Stimulated activated CD8-positive, alpha-beta memory T cell treated with anti-CD3 and anti-CD28 coated beads, Interleukin-4, amount 100 ng/mL, for 48 hours (primary cell): ENCODE measurements around the gene C6orf132.
"Not testable (repeated sequence)": the region's sequence is repeated elsewhere in the genome, so short reads cannot be mapped to it uniquely, and the experiment has no call there.

Source experiments
- DNase-seq: peaks from one replicate; pipeline ENCODE4 v3.0.0-alpha.2; 2020

C6orf132 gene, protein sequence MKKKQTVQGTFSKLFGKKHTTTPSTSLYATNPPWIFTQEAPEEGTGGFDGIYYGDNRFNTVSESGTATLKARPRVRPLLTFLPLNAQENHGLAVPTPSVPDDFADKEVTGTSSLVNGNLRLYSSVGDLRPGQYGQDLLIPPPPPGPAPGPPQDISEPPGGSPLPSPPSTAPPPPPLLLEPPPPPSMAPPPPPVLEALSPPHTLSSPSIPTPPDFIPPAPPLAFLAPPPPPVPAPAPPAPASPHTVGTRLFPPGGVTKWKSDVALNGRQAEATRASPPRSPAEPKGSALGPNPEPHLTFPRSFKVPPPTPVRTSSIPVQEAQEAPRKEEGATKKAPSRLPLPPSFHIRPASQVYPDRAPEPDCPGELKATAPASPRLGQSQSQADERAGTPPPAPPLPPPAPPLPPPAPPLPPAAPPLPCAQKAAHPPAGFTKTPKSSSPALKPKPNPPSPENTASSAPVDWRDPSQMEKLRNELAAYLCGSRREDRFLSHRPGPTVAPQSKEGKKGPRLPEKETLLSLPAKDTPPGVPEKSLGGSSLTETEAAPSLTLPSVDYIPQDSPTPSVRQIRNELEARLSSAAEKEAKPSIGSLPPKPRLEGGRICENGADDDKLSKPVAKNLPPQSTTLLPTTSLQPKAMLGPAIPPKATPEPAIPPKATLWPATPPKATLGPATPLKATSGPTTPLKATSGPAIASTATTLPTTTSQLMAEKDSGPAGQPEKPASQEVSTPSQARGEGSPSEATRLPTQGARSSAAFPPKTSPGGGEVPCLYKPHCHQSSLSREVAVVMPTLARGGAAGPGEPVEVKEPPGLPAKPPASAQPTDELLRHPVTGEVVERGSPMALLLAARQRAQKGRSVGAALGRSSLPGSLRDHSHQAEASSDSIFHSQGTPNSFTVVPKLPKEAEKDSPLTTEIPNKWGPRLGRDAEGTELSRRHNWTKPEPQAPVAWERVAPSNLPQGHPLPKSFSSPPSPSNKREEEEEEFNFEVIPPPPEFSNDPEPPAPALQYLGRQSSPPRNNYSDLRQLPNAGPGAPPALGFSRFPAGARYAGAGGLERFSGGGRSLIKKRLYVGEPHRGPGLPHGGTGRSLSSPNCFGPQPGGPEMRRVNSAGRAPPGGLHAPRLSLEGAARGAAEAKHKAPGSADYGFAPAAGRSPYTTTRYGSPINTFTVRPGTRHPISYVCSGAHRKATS

DNA sequence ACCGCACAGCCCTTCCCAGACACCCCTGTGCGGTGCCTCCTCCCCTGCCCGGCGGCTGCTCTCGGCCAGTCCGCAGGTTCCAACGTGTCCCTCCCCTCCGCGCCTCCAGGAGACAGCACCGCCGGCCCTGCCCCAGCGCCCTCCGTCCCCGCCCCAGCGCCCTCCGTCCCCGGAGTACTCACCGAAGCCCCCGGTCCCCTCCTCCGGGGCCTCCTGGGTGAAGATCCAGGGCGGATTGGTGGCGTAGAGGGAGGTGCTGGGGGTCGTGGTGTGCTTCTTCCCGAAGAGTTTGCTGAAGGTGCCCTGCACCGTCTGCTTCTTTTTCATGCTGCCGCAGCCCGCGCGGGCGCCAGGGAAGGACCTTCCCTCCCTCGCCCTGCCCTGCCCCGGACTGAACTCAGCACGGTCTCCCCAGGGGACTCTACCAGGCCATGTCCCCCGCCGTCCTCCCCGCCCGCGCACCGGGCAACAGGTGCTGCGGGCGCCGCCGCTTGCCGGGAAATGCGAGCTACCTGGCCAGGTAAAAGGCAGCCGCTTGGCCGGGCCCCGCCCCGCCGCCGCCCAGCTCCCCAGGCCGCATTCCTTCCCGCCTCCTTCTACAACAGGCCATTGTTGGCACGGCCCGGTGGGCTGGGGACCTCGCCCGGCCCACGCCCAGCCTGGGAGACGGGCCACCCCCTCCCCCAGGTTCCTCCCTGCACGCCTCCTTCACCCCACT is at the start of gene C6orf132:
TSS of gene C6orf132 (minus strand) at position 503 of the 718 bp plus-strand sequence. CDS start at position 327, 176 bp downstream.
- no peak for DNase-seq

DNA sequence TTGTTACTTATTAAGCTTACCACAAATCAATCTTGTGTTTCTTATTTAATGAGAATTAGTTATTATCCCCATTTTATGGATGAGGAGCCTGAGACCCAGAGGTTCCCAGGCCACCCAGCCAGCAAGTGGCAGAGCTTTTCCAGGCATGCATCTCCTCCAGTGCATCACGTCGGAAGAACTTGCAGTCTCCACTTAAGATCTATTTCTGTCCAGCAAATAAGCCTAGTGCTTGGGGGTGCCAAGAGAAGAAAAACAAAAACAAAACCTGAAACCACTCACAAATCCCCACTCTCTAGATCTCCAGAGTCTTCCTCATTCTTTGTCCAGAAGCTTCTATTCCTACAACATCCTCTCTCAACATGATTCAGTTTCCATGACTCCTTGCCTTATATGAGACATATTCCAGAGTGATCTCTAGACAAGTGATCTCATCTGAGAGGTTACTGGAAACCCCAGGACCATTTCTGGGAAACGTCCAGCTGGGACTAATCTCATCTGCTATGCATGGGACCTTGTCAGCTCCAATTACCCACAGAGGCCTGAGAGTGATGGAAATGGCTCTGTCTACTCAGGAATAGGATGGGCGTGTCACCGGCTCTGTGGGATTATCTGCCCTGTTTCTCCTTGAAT is 48.2 kb upstream of the C6orf132 start:
- DNase-seq: no peak

DNA sequence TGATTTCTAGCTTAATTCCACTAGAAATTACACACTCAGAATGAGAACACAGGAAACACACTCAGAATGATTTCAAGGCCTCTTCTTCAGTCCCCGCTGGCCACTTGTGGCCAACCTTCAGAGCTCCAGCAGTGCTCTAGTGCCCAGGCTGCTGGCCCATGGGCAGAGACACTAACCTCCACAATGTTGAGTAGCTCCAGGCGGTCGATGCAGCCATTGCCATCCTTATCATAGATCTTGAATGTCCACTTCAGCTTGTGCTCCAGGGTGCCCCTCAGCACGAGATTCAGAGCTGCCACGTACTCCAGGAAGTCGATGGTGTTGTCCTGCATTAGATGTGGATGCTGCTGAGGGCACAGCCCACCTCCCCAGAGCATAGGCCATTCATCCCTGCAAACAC is 46.0 kb upstream of the C6orf132 start:
- no peak for DNase-seq

DNA sequence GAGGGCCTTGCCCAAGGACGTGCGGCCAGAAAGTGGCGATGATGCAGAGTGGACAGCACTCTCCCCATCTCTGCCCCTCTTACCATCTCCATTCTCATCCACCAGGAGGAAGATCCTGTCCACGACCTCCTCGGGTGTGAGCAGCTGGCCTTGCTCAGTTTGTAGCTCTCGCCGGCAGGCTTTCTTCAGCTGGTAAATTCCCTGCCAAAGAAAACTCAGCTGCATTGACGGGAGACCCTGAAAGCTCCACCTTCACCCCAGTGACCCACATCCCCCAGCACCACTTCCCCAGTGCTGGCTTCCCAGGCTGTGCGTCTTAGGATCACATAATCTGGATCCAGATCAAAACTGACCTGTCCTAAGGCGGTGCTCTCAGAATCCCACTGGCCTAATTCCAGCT is 43.2 kb upstream of the C6orf132 start:
- DNase-seq: no peak

DNA sequence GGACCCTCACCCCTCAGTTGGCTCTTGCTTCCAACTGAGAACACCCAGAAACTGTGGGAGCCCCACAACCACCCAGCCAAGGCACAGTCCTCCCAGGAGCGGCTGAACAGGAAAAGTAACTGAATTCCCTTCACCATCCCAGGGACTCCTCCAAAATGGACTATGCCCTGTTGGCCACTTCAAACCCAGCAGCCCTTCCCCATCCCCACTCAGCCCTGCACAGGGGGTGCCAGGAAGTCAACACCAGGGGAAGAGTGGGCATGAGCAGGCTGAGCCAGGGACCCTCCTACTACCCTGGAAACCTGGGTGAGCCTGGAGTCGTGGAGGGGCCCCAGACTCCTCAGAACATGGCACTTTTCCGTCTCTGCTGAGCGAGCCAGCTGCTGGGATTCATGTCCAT is 42.1 kb upstream of the C6orf132 start:
- no peak for DNase-seq

DNA sequence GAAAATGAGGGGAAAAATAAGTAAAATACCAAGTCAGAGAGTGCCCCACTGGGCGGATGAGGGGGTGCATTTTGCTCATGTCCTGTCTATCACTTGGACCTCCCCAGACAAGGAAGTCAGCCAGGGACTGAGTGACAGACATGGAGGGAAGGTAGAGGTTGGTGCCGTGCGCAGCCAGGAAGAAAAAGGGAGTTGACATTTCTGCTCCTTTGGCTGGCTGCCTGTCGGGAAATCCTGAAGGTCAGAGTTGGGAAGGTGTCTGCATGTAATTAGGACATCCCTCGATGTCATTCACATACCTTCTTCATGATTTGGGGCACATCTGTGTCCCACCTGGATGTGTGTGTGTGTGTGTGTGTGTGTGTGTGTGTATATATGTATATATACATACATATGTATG is 39.7 kb upstream of the C6orf132 start:
- DNase-seq: no peak

DNA sequence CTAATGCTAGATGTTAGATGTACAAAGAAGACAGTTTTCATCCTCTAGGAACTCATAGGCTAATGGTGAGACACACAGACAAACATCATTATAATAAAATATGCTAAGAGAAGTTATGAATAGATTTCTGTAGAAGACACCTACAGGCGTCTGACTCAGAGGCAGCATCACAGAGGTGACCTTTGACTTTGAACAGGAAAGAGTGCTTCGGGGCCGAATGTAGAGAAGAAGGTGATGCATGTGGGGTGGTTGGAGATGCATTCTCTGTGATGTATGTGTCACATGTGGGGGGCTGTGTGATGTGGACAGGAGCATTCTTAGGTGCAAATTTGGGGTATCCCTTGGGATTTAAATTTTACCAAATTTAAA is 37.5 kb upstream of the C6orf132 start:
- DNase-seq: peak; percentile 53

DNA sequence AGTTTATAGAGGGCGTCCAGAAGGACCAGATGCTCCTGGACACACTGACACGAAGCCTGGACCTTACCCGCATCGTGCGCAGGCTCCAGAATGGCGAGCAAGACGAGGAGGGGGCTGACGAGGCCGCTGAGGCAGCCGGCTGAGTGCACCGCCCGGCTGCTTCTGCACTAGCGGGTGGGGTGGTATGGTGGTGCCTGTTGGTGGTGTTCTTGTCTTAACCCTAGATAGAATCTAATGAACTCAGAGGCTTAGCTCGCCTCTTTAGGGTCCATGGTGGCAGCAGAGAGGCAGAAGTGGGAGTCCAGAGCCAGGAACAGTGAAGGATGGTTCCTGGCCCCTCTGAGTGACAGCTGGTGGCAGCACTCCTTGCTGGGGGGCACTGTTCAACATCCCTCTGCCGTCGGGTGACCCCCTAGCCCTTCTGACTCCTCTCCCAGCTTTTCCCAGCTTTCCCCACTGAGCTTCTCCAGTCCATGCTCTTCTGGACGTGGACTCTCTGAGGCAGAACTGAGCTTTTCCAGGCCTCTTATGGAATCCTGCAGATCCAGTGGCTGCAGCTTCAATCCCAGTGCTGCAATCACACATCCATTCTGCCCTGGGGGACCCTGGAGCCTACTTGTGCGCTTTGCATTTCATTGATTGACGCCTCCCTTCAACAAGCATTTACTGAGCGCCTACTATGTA is 37.0 kb upstream of the C6orf132 start:
- no peak for DNase-seq

DNA sequence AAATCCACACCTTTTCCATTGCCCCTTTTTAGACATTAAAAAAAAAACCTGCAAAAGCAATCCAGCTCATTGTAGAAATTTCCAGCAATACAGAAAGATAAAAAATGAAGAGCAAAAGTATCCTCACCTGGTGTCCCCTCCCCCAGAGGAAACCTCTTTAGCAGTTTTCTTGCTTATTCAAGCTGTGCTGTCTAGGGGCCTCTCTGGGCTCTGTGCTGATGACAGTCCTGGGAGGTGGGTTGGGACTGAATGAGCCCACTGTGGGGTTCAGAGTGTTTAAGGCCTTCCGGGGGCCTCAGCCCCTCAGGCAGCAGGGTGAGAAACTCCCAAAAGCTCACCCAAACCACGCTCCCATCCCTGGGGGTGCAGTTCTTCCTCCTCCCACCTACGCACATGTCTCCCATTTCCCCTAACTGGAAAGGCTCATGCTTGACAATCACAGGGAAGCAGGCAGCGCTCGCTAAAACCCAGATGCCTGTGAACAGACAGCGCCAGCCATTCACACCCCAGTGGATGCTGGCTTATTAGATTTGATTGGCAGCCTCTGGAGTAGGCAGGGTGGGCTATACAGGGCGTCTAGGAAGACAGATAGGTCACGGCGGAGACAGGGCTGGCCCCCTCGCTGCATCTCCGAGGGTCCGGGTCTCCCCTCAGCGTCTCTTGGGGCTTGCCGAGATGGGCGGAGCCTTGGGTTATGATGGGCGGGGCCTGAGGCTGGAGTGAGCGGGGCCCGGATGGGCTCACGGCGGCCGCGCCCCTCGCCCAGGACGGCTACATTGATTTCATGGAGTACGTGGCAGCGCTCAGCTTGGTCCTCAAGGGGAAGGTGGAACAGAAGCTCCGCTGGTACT is 35.3 kb upstream of the C6orf132 start:
- DNase-seq: peak; percentile 53

DNA sequence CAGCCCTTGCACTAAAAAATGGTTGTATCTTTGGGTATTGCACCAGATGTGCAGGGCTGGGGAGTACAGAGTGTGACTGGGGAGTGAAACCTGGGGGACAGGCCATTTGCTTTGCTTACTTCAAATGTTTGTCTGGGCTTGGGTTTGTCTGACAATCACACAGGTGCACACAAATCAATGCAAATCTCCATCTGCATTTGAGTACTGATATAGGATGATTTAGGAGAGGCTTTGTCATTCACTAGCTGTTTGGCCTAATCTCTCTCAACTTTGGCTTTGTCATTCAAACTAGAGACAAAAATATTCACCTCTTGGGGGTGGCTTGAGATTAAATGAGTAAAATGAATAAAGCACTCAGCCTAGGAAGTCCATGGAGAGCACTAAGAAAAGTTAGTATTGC is 34.6 kb upstream of the C6orf132 start:
- DNase-seq: no peak

DNA sequence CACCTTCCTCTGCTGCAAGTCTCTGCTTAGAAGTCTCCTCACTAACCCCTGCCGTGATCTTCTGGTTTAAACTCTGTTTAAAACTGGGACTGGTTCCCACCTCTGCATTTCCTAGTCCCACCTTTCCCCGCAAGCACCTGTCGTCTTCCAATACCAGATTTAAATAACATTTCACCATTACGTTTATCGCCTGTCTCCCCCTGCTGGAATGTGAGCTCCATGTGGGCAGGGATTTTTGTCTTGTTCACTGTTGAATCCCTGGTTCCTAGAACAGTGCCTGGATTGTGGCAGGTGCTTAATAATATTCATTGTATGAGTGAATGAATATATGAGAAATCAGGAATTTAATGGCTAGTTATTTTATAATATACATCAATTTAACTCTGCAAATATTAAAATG is 33.4 kb upstream of the C6orf132 start:
- DNase-seq: no peak

DNA sequence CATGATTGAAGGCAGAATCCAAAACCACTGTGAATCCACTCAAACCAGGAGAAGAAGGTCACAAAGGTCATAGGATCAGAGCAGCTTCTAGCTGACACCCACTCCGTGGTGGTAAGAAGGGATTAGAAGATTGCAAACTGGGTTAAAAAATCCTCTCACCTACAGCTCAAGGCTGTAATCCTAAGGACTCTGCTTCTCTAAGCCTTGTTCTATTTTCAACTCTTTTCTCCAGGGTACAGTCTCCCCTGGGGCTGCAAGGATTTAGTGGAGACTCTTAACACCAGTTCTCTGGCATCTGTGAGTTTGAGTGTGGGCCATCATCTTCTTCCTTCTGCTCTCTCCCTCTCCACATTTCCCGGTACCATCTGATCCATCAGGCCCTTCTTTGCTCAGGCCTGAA is 30.7 kb upstream of the C6orf132 start, which contains the start of gene GUCA1A:
TSS of gene GUCA1A (plus strand) at position 264 of the 400 bp plus-strand sequence. CDS start 250 bp downstream, outside the sequence.
- no peak for DNase-seq

DNA sequence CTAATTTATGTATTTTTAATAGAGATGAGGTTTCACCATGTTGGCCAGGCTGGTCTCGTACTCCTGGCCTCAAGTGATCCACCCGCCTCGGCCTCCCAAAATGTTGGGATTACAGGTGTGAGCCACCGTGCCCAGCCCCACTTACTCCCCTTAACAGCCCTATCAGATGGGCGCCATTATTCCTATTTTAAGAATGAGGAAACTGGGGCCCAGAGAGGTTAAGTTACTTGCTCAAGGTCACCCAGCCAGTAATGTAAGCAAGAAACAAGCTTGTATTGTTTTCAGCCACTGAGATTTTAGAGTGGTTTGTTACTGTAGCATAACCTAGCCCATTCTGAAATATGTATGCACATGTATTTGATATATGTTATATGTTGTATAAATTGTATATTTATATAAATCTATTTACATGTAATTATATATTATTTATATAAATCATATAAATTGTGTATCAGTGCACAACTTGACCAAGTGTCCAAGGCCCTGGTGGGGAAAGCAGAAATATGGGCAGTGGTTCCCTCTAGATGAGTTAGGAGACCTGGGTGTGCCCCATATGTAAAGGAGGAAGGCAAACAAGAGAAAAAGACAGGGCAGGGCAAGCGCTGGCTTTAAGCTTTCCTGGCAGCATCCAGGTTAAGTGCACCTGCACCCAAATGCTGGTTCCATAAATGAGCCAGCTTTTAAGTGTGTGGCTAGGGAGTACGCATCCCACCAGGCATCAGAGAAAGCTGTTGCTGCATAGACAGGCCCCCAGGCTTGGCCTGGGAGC is 29.6 kb upstream of the C6orf132 start:
- no peak for DNase-seq

DNA sequence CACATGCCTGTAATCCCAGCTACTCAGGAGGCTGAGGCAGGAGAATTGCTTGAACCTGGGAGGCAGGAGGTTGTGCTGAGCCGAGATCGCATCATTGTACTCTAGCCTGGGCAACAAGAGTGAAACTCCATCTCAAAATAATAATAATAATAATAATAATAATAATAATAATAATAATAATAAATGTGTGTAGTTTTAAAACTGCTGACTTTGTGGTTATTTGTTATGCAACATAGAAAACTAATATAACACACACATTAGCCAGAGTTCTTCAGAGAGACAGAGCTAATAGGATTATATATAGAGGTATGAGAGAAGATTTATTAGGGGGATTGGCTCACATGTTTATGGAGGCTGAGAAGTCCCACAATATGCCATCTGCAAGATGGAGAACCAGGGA is 27.4 kb upstream of the C6orf132 start:
- DNase-seq: not testable (repeated sequence)

DNA sequence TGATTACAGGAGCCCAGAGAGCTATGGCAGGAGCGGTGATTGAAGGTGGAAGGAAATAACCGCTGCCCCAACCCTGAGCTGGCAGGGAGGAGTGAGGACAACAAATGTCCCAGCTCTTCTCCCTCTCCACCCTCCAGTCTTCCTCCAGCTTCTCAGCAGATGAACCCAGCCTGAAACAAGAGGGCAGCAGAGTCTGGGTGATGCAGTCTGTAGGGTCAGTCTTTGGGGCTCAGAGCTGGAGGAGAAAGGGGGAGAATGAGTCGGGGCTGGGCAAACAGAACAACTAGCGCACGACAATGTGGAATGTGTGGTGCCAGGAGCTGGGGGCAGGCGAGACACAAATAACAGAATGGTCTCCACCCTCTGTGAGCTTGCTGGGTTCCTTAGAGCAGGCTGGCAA is 26.2 kb upstream of the C6orf132 start:
- DNase-seq: no peak

DNA sequence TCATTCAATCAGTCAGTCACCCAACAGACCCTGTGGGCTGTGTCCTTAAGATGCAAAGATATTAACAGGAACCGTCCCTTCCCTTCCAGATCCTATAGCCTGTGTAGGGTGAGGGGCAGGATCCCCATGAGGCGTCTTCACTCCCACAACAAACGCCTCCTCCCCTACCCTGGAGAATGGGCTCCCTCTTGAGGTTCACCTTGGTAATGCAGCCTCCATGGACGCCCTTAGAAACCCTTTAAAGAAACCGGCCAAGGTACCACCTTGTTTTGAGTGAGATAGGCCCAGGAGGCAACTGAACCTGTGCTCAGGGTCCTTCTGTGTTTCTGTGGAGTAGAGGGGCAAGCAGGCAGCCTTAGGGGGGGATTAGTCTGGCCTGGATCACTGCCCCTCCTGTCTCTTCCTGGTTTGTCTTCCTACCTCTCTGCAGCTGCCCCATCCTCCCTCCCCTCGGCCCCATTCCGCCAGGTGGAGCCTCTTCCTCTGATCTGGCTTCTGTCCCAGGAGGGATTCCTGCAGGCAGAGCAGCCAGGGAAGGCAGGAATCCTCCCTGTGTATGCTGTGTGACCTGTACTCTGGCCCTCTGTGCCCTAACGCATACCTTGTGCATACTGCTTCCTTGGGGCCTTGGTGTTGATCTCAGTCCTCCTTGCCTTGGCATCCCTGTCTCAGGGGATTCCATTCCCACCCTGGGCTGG is 24.2 kb upstream of the C6orf132 start:
- DNase-seq: peak; percentile 95

DNA sequence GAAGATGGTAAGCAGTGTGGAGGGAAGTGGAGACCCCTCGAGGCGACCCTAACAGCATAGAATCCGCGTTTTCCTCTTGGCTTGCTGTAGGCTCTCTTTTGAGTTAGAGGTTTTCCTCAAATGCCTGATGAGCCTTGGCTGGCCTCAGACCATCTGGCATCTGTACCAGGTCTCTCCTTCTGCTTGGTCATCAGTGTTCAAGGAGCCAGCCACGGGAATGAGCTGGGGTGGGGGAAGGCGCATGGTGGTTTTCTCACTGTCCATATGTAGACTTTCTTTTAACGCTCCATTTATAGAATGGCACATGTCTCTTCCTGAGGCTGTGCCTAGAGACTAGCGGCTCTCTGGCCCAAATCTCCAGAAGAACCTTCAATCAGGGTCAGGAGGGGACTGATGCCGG is 22.6 kb upstream of the C6orf132 start:
- no peak for DNase-seq

DNA sequence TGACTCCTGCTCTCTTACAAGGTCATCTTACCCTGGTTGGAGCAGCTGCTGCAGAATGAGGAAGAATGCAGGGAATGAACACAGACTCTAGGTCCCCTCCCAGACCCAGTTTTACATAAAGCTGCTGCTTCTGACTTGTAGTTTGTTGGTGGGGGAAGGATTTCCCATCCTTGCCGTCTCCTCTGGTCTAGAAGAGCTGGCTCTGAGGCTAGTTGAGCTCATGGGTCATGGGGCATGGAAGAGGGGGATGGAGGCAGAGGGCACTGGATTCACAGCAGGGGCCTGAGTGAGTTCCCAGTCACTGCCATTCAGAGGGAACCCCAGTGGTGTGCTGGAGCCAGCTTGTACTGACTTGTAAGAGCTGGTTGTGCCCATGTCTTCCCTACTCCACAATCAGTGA is 21.6 kb upstream of the C6orf132 start:
- no peak for DNase-seq

DNA sequence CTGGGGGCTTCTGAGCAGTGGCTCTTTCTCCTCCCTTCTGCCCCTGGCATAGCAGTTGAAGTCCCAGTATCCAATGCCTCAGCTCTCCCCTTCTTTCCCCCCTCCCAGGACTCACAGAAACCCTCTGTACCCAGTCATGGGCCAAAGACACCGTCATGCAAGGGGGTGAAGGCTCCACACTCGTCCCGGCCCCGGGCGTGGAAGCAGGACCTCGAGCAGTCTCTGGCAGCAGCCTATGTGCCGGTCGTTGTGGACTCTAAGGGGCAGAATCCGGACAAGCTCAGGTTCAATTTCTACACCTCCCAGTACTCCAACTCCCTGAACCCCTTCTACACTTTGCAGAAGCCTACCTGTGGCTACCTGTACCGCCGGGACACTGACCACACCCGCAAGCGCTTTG is 20.4 kb upstream of the C6orf132 start:
- no peak for DNase-seq
